Coronary artery (tissue), 2 donors: Measurements from ENCODE around the gene NAGLU.
"Not testable (repeated sequence)": the region's sequence is repeated elsewhere in the genome, so short reads cannot be mapped to it uniquely, and the experiment has no call there.

Experiments
- DNase-seq: peaks from one replicate; pipeline ENCODE4 v3.0.0-alpha.2; 2017; ENCODE audit warnings: low spot score
- H3K27ac ChIP-seq, 2 donors: fragments of 200-600 bp; sonication (generic); one replicate each; pipeline ENCODE4 v1.5.1; 2016 to 2019
- H3K4me3 ChIP-seq: fragments of 200-600 bp; sonication (generic); 2 replicates; pipeline ENCODE4 v1.5.1; 2016; ENCODE audit warnings: mild to moderate bottlenecking, moderate library complexity
- CTCF ChIP-seq: fragments of 200-600 bp; sonication (generic); IDR thresholded peaks from one replicate; pipeline ENCODE4 v1.5.1; 2019; ENCODE audit warnings: antibody characterized with exemption

Gene NAGLU

GRCh38 chr17:42554250-42555121 is 18.4 kb downstream of the NAGLU start:
- H3K27ac ChIP-seq: peak overlapping the region; percentile 84 to 92
- no peak for TF ChIP-seq CTCF
- DNase-seq: peak; percentile 91
- peak overlapping the region; percentile 99 for H3K4me3 ChIP-seq

GRCh38 chr17:42555122-42555622 is 19.1 kb downstream of the NAGLU start:
- peak overlapping the region; percentile 99 for H3K4me3 ChIP-seq
- no peak for TF ChIP-seq CTCF
- DNase-seq: no peak
- H3K27ac ChIP-seq: peak overlapping the region; percentile 84 to 92

GRCh38 chr17:42555961-42556617 is 20.0 kb downstream of the NAGLU start:
- H3K27ac ChIP-seq, DNase-seq, H3K4me3 ChIP-seq: not testable (repeated sequence)

GRCh38 chr17:42559075-42559474 is 23.0 kb downstream of the NAGLU start:
- no peak for TF ChIP-seq CTCF
- H3K4me3 ChIP-seq: no peak overlapping the region
- DNase-seq: no peak
- no peak overlapping the region for H3K27ac ChIP-seq

- TF ChIP-seq CTCF: no peak
- Histone ChIP-seq H3K4me3 (no peak overlapping the region), H3K27ac (no peak overlapping the region)
- DNase-seq: no peak
These were observed 24.2 kb downstream of the NAGLU start for GRCh38 chr17:42560246-42560645.

- TF ChIP-seq CTCF: no peak
- DNase-seq: peak; percentile 97
- Histone ChIP-seq H3K27ac (peak within 1 kb of the TSS; percentile 53 to 93), H3K4me3 (peak within 1 kb of the TSS; percentile 80)
These were observed 25.9 kb downstream of the NAGLU start, which contains the start of gene COASY for GRCh38 chr17:42561897-42562387. Gene COASY, plus strand, starts transcription at chr17:42562148. Its CDS starts 475 bp downstream, at chr17:42562623.

GRCh38 chr17:42562388-42563142 is 26.5 kb downstream of the NAGLU start:
- peak overlapping the region; percentile 80 for H3K4me3 ChIP-seq
- TF ChIP-seq CTCF: no peak
- peak overlapping the region; percentile 53 to 93 for H3K27ac ChIP-seq
- DNase-seq: no peak
